Measurements from ENCODE around the gene PRPSAP2.

Gene PRPSAP2

DNA sequence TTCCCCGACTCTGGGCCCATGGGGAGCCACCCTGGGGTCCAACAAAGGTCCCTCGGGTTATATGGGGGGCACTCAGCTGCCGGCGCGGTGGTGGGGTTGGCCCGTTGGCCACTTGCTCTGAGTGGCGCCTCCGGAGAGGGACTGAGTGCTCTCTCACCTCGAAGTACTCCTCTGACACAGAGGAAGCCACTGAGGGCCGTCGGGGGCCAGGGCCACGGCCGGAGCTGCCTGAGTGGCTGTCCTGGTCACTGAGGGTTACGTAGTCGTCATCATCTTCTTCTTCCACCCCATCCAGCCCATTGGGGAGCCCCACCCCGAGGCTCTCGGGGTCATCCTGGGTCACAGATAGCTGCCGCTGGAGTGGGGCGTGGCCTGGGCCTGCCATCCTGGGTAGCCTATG lies 119.7 kb downstream of the PRPSAP2 start:
- Histone ChIP-seq H3K4me1 (ENCODE audit: low read depth, poor library complexity, severe bottlenecking) (no peaks in the 10 kb centered on the region), H3K79me2 (ENCODE audit: insufficient read depth, low read depth) (no peaks in the 10 kb centered on the region), H3K27ac (no peak overlapping the region), H3K9ac (no peak overlapping the region), H3K36me3 (ENCODE audit: insufficient read depth) (no peaks in the 10 kb centered on the region), H2AFZ (ENCODE audit: low read depth) (no peak overlapping the region), H3K27me3 (ENCODE audit: insufficient read depth, low read depth) (no peaks in the 10 kb centered on the region), H4K20me1 (ENCODE audit: insufficient read depth) (no peaks in the 10 kb centered on the region), H3K4me3 (IDR thresholded peaks at IDR 0.05; ENCODE audit: insufficient read depth, low read depth, low read length) (no peak overlapping the region), H3K4me2 (no peak overlapping the region)
- TF ChIP-seq, protein P1, sequence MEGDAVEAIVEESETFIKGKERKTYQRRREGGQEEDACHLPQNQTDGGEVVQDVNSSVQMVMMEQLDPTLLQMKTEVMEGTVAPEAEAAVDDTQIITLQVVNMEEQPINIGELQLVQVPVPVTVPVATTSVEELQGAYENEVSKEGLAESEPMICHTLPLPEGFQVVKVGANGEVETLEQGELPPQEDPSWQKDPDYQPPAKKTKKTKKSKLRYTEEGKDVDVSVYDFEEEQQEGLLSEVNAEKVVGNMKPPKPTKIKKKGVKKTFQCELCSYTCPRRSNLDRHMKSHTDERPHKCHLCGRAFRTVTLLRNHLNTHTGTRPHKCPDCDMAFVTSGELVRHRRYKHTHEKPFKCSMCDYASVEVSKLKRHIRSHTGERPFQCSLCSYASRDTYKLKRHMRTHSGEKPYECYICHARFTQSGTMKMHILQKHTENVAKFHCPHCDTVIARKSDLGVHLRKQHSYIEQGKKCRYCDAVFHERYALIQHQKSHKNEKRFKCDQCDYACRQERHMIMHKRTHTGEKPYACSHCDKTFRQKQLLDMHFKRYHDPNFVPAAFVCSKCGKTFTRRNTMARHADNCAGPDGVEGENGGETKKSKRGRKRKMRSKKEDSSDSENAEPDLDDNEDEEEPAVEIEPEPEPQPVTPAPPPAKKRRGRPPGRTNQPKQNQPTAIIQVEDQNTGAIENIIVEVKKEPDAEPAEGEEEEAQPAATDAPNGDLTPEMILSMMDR (conservative IDR thresholded peaks at IDR 0.05; ENCODE audit: low read depth, low read length), result no peak

DNA sequence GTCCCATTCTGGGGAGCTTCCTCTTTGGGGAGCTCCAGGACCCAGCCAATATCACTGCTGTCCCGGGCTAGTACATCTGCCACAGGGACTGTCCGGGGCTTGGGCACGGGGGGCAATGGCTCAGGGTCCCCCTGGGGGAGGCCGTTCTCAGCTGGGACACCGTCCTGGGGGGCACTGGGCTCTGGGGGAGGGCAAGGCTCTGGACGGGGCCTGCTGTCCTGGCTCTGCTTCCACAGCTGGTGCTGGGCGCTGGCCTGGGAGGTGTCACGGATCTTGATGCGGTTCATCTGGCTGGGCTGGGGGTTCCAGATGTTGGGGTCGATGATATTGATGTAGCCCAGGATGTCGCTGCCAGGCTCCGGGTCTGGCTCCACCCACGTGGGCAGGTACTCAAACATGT lies 120.1 kb downstream of the PRPSAP2 start:
- H3K4me3 ChIP-seq (IDR thresholded peaks at IDR 0.05; ENCODE audit: insufficient read depth, low read depth, low read length), result no peak overlapping the region
- H3K9ac ChIP-seq, result no peak overlapping the region
- TF ChIP-seq, protein P1 (conservative IDR thresholded peaks at IDR 0.05; ENCODE audit: low read depth, low read length), result no peak
- H4K20me1 ChIP-seq (ENCODE audit: insufficient read depth), result no peaks in the 10 kb centered on the region
- H3K79me2 ChIP-seq (ENCODE audit: insufficient read depth, low read depth), result no peaks in the 10 kb centered on the region
- H3K27me3 ChIP-seq (ENCODE audit: insufficient read depth, low read depth), result no peaks in the 10 kb centered on the region
- H3K4me1 ChIP-seq (ENCODE audit: low read depth, poor library complexity, severe bottlenecking), result no peaks in the 10 kb centered on the region
- no peak overlapping the region for H3K4me2 ChIP-seq
- H3K27ac ChIP-seq, result no peak overlapping the region
- H3K36me3 ChIP-seq (ENCODE audit: insufficient read depth), result no peaks in the 10 kb centered on the region
- no peak overlapping the region for H2AFZ ChIP-seq (ENCODE audit: low read depth)

DNA sequence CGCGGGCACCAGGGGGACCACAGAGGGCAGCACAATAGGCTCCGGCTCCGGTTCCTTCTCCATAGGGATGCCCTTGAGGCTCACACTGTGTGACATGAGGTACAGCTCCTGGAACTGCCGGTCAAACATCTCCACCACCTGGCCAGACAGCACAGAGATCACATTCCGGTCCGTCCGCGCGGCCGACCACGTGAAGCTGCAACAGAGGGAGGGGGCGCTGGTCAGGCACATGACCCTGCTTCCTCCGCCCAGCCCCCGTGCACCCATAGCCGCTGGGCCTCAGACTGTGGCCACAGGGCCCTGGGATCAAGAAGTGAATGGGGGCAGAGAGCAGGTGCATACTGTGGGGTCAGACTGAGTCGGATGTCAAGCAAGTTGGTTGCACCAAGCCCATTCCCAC lies 120.7 kb downstream of the PRPSAP2 start:
- Histone ChIP-seq H2AFZ (ENCODE audit: low read depth) (no peak overlapping the region), H3K36me3 (ENCODE audit: insufficient read depth) (no peaks in the 10 kb centered on the region), H4K20me1 (ENCODE audit: insufficient read depth) (no peaks in the 10 kb centered on the region), H3K9ac (no peak overlapping the region), H3K4me2 (no peak overlapping the region), H3K4me1 (ENCODE audit: low read depth, poor library complexity, severe bottlenecking) (no peaks in the 10 kb centered on the region), H3K27me3 (ENCODE audit: insufficient read depth, low read depth) (no peaks in the 10 kb centered on the region), H3K27ac (no peak overlapping the region), H3K79me2 (ENCODE audit: insufficient read depth, low read depth) (no peaks in the 10 kb centered on the region), H3K4me3 (IDR thresholded peaks at IDR 0.05; ENCODE audit: insufficient read depth, low read depth, low read length) (no peak overlapping the region)
- TF ChIP-seq, protein P1 (conservative IDR thresholded peaks at IDR 0.05; ENCODE audit: low read depth, low read length), result no peak
